Panc1 (cell line): ENCODE data around the gene RPSA.

ENCODE experiments used
- POLR2AphosphoS5 ChIP-seq: IDR thresholded peaks from 2 replicates; pipeline ENCODE4 v1.6.1; 2012; ENCODE audit warnings: mild to moderate bottlenecking, low read depth, low read length, moderate library complexity
- REST ChIP-seq, 2 experiments: IDR thresholded peaks; 2 replicates each; pipeline ENCODE4 v1.6.1; 2011 to 2012; ENCODE audit warnings: low read depth in 2 of 2, control low read depth in 1 of 2, low read length in 1 of 2, mild to moderate bottlenecking in 1 of 2, moderate library complexity in 1 of 2; ENCODE audit not compliant: insufficient read depth in 1 of 2
- SIN3A ChIP-seq: IDR thresholded peaks from 2 replicates; pipeline ENCODE4 v1.6.1; 2012; ENCODE audit warnings: low read depth, mild to moderate bottlenecking, low read length, moderate library complexity, borderline replicate concordance; ENCODE audit not compliant: insufficient read depth
- TF ChIP-seq, protein P1 (sequence below): fragments of 450-650 bp; IDR thresholded peaks from 2 replicates; pipeline ENCODE4 v1.5.1; 2017; ENCODE audit warnings: mild to moderate bottlenecking

- TF ChIP-seq, protein P1, sequence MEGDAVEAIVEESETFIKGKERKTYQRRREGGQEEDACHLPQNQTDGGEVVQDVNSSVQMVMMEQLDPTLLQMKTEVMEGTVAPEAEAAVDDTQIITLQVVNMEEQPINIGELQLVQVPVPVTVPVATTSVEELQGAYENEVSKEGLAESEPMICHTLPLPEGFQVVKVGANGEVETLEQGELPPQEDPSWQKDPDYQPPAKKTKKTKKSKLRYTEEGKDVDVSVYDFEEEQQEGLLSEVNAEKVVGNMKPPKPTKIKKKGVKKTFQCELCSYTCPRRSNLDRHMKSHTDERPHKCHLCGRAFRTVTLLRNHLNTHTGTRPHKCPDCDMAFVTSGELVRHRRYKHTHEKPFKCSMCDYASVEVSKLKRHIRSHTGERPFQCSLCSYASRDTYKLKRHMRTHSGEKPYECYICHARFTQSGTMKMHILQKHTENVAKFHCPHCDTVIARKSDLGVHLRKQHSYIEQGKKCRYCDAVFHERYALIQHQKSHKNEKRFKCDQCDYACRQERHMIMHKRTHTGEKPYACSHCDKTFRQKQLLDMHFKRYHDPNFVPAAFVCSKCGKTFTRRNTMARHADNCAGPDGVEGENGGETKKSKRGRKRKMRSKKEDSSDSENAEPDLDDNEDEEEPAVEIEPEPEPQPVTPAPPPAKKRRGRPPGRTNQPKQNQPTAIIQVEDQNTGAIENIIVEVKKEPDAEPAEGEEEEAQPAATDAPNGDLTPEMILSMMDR, result no peak
- TF ChIP-seq POLR2AphosphoS5 (no peak), REST (IDR thresholded peaks at IDR 0.05; ENCODE audit: insufficient read depth in 1 of 2, low read depth in 2 of 2, low read length in 1 of 2) (no peak), SIN3A (no peak)
These were observed 7.8 kb upstream of the RPSA start for GRCh38 chr3:39398700-39399099.
